ENCODE data around the gene DOCK2.
"Not testable (repeated sequence)": the region's sequence is repeated elsewhere in the genome, so short reads cannot be mapped to it uniquely, and the experiment has no call there.

The DOCK2 gene

DNA sequence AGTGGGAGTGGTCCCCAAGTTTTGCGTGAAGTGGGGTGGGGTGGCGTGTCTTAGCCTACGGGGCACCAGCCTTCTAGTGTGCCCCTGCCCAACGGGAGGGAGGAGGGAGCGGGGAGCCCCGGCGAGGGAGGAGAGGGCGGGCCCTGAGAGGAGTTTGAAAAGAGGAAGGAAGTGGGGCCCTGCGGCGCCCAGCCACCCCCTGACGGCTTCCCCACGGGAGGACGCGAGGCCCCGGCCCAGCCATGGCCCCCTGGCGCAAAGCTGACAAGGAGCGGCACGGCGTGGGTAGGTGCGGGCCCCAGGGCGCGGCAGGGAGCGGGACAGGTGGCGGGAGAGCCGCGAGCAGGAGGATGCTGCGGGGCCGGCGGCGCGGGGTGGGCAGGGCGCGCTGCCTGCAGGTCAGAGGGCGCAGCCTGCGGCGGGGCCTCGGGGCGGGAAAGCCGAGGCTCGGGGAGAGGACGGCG, at the start of gene DOCK2:
Gene DOCK2, plus strand, starts transcription at position 191 of the 464 bp plus-strand sequence. Its CDS starts 52 bp downstream, at position 243.
- DNase-seq: peak; percentile 65

DNA sequence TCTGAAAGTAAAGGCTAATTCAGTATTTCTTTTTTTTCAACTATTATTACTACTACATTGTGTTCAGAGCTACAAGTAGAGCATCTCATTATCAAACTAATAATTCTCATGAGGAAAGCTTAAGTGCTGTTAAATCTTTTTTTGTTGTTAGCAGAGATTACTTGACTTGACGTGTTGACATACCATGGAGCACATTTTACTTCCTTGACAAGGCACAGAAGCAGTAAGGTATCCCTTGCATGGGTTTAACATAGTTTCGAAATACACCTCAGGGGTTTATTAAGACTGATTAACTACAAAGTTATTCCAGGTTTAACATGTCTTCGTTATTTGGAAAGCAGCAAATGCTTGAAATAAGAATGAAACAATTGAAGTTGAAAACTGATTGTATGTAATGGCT, 46.5 kb upstream of the DOCK2 start:
- DNase-seq: no peak

- no peak for DNase-seq
Measured at GRCh38 chr5:169591636-169592035, 45.4 kb upstream of the DOCK2 start.

GRCh38 chr5:169592937-169593650, 44.0 kb upstream of the DOCK2 start:
- no peak for DNase-seq

DNA sequence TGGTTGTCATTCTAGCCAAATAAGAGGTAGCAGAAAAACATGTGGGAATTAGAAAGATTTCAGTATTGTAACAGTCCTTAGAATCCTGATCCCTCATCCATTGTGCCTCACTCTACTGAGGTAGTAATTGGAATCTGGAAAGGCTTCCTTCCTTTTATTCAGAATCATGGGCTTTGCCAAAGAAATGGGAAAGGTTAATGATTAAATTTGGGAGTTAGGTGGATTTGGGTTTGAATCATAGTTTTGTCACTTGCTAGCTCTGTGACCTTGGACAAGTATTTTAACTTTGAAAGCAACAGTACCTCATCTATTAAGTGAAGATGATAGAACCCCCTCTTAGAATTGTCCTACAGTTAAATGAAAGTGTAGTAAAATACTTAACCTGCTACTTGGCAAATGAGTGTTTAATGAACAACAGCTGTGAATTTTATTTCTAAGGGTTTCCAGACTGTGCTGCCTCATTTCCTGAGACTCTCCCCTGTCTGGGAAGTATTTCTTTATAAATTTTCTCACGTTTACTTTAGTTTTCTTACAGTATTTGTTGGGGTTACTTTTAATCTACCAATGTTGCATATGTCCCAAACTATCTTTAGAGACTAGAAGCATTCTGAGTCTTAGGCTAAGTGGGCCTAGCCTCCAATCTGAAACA, 41.8 kb upstream of the DOCK2 start:
- DNase-seq: no peak

DNA sequence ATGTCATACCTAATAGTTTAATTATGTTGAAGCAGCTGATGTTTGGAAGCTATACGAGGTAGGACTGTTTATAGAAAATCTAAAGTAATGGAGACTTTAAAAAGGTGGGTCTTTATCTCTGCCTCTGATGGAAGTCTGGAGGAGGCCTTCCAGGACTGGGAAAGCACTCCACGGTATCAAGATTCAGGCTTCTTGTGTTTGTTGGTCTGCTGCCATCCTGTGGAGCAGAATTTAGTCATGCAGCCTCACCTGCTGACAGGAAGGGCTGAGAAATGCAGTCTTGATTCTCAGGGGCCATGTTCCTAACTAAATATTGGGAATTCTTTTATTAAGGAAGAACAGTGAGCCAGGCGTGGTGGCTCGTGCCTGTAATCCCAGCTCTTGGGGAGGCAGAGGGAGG, 37.6 kb upstream of the DOCK2 start:
- no peak for DNase-seq

- no peak for DNase-seq
Measured at GRCh38 chr5:169602535-169602934, 34.5 kb upstream of the DOCK2 start.

DNA sequence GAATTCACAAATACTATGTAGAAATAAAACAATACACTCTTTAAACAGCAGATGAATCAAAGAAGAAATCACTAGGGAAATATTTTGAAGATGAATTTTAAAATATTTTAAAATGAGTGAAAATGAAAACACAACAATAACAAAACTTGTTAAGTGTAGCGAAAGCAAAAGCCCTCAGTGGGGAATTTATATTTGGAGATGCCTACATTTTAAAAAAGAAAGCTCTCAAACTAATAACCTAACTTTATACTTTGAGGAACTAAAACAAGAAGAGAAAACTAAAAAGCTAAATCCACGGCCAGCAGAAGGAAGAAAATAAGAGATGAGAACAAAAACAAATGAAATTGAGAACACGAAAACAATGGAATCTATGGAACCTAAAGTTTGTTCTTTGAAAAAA, 30.8 kb upstream of the DOCK2 start:
- DNase-seq: no peak

- DNase-seq: no peak
Measured at GRCh38 chr5:169607882-169608281, 29.2 kb upstream of the DOCK2 start.

- no peak for DNase-seq
Measured at GRCh38 chr5:169609716-169610115, 27.4 kb upstream of the DOCK2 start.

GRCh38 chr5:169610606-169611005, 26.5 kb upstream of the DOCK2 start:
- DNase-seq: no peak

- DNase-seq: no peak
Measured at GRCh38 chr5:169615561-169615960, 21.5 kb upstream of the DOCK2 start.

GRCh38 chr5:169624307-169624706, 12.8 kb upstream of the DOCK2 start:
- DNase-seq: not testable (repeated sequence)

DNA sequence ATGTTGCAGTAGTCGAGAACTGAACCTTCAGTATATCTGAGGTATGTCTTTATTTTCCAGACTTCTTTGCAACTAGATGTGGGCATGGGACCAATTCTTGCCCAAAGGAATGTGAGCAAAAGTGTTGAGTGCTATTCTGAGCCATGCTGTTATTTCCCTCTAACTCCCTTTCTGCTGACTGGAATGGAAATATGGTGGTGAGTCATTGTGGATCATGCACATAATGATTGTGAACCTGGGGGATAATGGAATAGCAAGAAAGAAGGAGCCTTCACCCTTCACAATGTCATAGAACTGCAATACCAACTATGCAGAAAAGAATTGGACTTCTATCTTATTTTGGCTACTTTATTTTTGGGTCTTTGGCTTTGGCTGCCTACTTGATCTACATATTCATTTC, 10.3 kb upstream of the DOCK2 start:
- DNase-seq: no peak

GRCh38 chr5:169627551-169627950, 9.5 kb upstream of the DOCK2 start:
- no peak for DNase-seq

GRCh38 chr5:169628892-169629291, 8.2 kb upstream of the DOCK2 start:
- DNase-seq: no peak

DNA sequence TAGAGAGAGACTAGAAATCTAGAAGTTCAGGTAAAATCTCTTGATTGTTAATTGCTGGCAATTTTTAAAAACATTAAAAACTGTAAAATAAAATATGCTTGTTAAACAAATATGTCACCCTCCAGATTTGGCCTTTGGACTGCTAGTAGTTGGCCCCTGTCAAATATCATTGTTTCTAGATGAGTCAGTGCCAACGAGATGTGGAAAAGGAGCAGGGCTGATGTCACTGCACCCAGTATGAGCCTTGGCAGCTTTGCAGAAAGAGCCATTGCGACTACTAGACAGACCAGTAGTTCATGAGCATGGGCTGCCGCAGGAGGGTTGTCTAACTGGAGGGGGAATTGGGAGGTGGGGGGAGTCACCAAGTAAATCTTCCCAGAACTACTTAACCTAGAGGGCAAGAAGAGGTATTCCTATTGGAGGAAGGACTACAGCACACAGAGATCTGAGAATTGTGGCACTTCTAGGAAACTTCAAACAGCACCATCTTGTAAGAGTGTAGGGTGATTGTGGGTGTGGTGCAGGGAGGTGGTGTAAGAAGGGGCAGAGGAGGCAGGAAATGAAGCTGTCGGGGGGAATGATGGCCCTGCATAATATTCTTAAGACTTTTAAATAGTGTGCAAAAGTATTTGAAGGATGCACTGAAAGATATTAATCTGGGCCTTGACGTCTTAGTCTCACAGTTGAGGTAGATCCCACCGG, 7.1 kb upstream of the DOCK2 start:
- DNase-seq: no peak

DNA sequence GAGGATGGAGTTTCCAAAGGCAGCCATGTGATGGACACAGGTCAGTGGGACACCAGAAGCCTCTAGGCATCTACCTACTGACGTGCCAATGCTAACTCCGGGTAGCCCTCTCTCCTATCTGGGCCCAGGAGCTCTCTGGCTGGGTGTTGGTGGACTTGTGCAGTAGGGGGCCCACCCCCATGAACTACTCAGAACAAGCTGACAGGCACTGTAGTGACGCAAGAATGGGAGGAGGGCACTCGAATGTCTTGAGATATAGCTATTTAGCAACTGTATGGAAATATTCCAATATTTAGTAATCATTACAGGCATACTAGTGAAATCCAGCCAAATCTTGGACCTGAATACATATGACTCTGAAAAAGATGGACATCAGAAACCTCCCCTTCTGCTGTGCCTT, 5.7 kb upstream of the DOCK2 start:
- no peak for DNase-seq

DNA sequence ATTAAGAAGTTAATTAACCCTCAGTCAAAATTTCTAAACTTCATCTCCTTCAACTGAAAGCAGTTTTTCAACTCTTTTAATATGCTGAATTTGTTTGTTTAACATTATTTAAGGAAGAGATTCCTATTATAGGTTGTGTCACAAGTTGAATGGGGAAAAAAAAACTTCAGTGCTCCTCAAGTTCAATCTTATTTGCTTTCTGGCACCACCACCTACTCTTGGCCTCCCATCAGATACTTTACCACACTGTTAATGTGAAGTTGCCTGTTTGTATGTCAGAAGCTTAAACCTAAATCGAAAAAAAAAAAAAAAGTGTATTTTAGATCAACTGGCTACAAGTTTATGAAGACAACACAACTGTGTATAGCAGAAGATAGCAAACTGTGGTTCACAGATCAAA, 4.1 kb upstream of the DOCK2 start:
- DNase-seq: no peak

DNA sequence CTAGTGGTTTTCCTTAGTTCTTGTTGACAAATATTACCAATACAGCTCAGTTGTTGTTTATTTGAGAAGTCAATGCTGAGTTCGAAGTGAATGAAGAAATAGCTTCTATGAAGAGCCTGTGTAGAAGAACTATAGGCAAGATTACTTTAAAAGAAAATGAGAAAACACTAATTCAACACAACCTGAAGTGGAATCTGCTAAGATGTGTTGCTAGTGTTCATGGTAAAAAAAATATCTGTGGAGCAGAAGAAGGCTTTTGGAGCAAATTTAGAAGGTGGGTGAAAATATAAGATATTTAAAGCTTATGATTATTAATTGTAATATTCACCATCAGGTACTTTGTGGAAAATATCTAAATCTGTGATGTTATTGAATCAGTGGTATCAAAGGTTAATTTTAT, 2.5 kb upstream of the DOCK2 start:
- no peak for DNase-seq

DNA sequence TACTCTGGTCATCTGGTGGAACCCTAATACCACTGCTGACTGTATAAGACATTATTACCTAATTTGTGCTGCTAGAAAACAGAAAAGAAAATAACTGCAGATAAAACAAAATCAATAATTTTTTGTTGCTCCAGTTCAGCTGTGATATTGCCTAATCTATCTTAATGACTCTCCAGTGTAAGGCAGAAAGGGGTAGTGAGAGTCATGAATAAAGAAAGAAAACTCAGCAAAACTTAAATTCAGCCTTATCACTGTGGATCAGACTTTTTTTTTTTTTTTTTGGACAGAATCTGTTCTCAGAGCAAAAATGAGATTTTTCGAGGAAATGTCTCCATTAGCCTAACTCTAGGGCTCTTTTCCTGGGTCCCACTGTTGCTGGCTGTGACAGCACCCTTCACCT, 1.1 kb upstream of the DOCK2 start:
- DNase-seq: no peak

GRCh38 chr5:169636477-169637084, 494 bp upstream of the DOCK2 start:
- no peak for DNase-seq

GRCh38 chr5:169637549-169638121, 560 bp downstream of the DOCK2 start:
- DNase-seq: peak; percentile 76

Data from stimulated activated CD4-positive, alpha-beta T cell treated with anti-CD3 and anti-CD28 coated beads, Interleukin-4, amount 100 ng/mL, for 24 hours (primary cell).